KOPT-K1 (cell line): ENCODE results near the gene SLC10A3.
"Not testable (repeated sequence)": the region's sequence is repeated elsewhere in the genome, so short reads cannot be mapped to it uniquely, and the experiment has no call there.

ENCODE experiments used
- H3K27ac ChIP-seq: fragments of 200-600 bp; sonication (generic); 2 replicates; pipeline ENCODE4 v1.5.1; 2016; ENCODE audit warnings: antibody characterized with exemption, mild to moderate bottlenecking, low read depth, low read length; ENCODE audit not compliant: poor library complexity, severe bottlenecking
- H3K36me3 ChIP-seq: fragments of 200-600 bp; sonication (generic); 2 replicates; pipeline ENCODE4 v1.5.1; 2017; ENCODE audit warnings: antibody characterized with exemption, mild to moderate bottlenecking, low read length, moderate library complexity; ENCODE audit not compliant: insufficient read depth
- H3K9me3 ChIP-seq: fragments of 200-600 bp; sonication (generic); 2 replicates; pipeline ENCODE4 v1.5.1; 2017; ENCODE audit warnings: antibody characterized with exemption, low read length, mild to moderate bottlenecking; ENCODE audit not compliant: insufficient read depth, poor library complexity, severe bottlenecking

The SLC10A3 gene

GRCh38 chrX:154515966-154516655, 25.7 kb upstream of the SLC10A3 start, which contains the start of gene FAM3A:
TSS of gene FAM3A (minus strand) at chrX:154516232. CDS start at chrX:154515772, 460 bp downstream.
- Histone ChIP-seq H3K9me3 (no peaks in the 10 kb centered on the region), H3K27ac (peak within 1 kb of the TSS; percentile 78), H3K36me3 (no peaks in the 10 kb centered on the region)

- no peaks in the 10 kb centered on the region for H3K9me3 ChIP-seq
- H3K27ac ChIP-seq = peak overlapping the region; percentile 78
- no peaks in the 10 kb centered on the region for H3K36me3 ChIP-seq
Observed at GRCh38 chrX:154515090-154515965, 24.9 kb upstream of the SLC10A3 start.

GRCh38 chrX:154513716-154514115, 23.3 kb upstream of the SLC10A3 start:
- Histone ChIP-seq H3K9me3 (no peaks in the 10 kb centered on the region), H3K36me3 (no peaks in the 10 kb centered on the region; the same call in 1 of the 2 replicates), H3K27ac (no peak overlapping the region)

- no peak overlapping the region for H3K27ac ChIP-seq
- H3K36me3 ChIP-seq = no peaks in the 10 kb centered on the region; the same call in 1 of the 2 replicates
- H3K9me3 ChIP-seq = no peaks in the 10 kb centered on the region
Observed at GRCh38 chrX:154512879-154513553, 22.6 kb upstream of the SLC10A3 start.

- Histone ChIP-seq H3K27ac (peak overlapping the region; percentile 43), H3K9me3 (no peaks in the 10 kb centered on the region), H3K36me3 (no peaks in the 10 kb centered on the region; the same call in 1 of the 2 replicates)
Observed at GRCh38 chrX:154511761-154512160, 21.3 kb upstream of the SLC10A3 start.

- no peaks in the 10 kb centered on the region for H3K9me3 ChIP-seq
- H3K27ac ChIP-seq = no peak overlapping the region
- H3K36me3 ChIP-seq = peaks cover 5% of the 10 kb centered on the region; the same call in 1 of the 2 replicates
Observed at GRCh38 chrX:154509455-154509854, 19.0 kb upstream of the SLC10A3 start.

GRCh38 chrX:154508384-154508745, 17.9 kb upstream of the SLC10A3 start:
- H3K9me3 ChIP-seq = no peaks in the 10 kb centered on the region
- peaks cover 5% of the 10 kb centered on the region; the same call in 1 of the 2 replicates for H3K36me3 ChIP-seq
- no peak overlapping the region for H3K27ac ChIP-seq

- Histone ChIP-seq H3K27ac (no peak overlapping the region), H3K9me3 (no peaks in the 10 kb centered on the region), H3K36me3 (peaks cover 5% of the 10 kb centered on the region; the same call in 1 of the 2 replicates)
Observed at GRCh38 chrX:154507673-154508383, 17.4 kb upstream of the SLC10A3 start.

- H3K27ac ChIP-seq = no peak overlapping the region
- H3K9me3 ChIP-seq = no peaks in the 10 kb centered on the region
- peaks cover 5% of the 10 kb centered on the region; the same call in 1 of the 2 replicates for H3K36me3 ChIP-seq
Observed at GRCh38 chrX:154506483-154507332, 16.3 kb upstream of the SLC10A3 start.

GRCh38 chrX:154505734-154506133, 15.3 kb upstream of the SLC10A3 start:
- H3K27ac ChIP-seq = no peak overlapping the region
- peaks cover 5% of the 10 kb centered on the region; the same call in 1 of the 2 replicates for H3K36me3 ChIP-seq
- no peaks in the 10 kb centered on the region for H3K9me3 ChIP-seq

- no peaks in the 10 kb centered on the region for H3K9me3 ChIP-seq
- no peak overlapping the region for H3K27ac ChIP-seq
- H3K36me3 ChIP-seq = peaks cover 5% of the 10 kb centered on the region; the same call in 1 of the 2 replicates
Observed at GRCh38 chrX:154502989-154503388, 12.6 kb upstream of the SLC10A3 start.

- Histone ChIP-seq H3K9me3 (no peaks in the 10 kb centered on the region), H3K36me3 (peaks cover 5% of the 10 kb centered on the region; the same call in 1 of the 2 replicates), H3K27ac (no peak overlapping the region)
Observed at GRCh38 chrX:154502098-154502497, 11.7 kb upstream of the SLC10A3 start.

- not testable (repeated sequence) for H3K27ac ChIP-seq
Observed at GRCh38 chrX:154501423-154501822, 11.0 kb upstream of the SLC10A3 start.

More at GRCh38 chrX:154501423-154501822, 11.0 kb upstream of the SLC10A3 start:
- H3K9me3 ChIP-seq, H3K36me3 ChIP-seq: not testable (repeated sequence)
